SU-DHL-6 (cell line): Measurements from ENCODE around the gene ARSB.

Experiments
- EZH2phosphoT487 ChIP-seq: fragments of 200-600 bp; sonication (generic), shearing (Covaris generic); conservative IDR thresholded peaks from 2 replicates; pipeline ENCODE4 v1.6.1; 2018; ENCODE audit warnings: mild to moderate bottlenecking, antibody characterized with exemption, low read length, moderate library complexity, mixed read lengths
- TF ChIP-seq, protein P1 (sequence below): fragments of 200-600 bp; sonication (generic); IDR thresholded peaks from one replicate; pipeline ENCODE4 v1.5.1; 2017; ENCODE audit warnings: antibody characterized with exemption, mild to moderate bottlenecking, low read length, moderate library complexity; ENCODE audit not compliant: insufficient read depth, poor library complexity, severe bottlenecking

- TF ChIP-seq, protein P1, sequence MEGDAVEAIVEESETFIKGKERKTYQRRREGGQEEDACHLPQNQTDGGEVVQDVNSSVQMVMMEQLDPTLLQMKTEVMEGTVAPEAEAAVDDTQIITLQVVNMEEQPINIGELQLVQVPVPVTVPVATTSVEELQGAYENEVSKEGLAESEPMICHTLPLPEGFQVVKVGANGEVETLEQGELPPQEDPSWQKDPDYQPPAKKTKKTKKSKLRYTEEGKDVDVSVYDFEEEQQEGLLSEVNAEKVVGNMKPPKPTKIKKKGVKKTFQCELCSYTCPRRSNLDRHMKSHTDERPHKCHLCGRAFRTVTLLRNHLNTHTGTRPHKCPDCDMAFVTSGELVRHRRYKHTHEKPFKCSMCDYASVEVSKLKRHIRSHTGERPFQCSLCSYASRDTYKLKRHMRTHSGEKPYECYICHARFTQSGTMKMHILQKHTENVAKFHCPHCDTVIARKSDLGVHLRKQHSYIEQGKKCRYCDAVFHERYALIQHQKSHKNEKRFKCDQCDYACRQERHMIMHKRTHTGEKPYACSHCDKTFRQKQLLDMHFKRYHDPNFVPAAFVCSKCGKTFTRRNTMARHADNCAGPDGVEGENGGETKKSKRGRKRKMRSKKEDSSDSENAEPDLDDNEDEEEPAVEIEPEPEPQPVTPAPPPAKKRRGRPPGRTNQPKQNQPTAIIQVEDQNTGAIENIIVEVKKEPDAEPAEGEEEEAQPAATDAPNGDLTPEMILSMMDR = no peak
- TF ChIP-seq EZH2phosphoT487 = no peak
Observed at GRCh38 chr5:78827725-78828124, 157.4 kb downstream of the ARSB start.
